DMS53 treated with DMSO at 0.1 percent for 48 hours (cell line): ENCODE measurements around the gene SH3RF3.
A peak's percentile ranks its signal among the peaks of the same experiment; 100 is the strongest.

ENCODE experiments used
- DNase-seq: peaks from one replicate; lab custom pipeline; 2025; ENCODE audit not compliant: unreplicated experiment; lab: John Stamatoyannopoulos, UW

The SH3RF3 gene

GRCh38 chr2:109137616-109138015 lies 8.6 kb downstream of the SH3RF3 start:
- DNase-seq = no peak

- peak; percentile 26 for DNase-seq
Observed at GRCh38 chr2:109138449-109138848, 9.4 kb downstream of the SH3RF3 start.

GRCh38 chr2:109139002-109139401 lies 10.0 kb downstream of the SH3RF3 start:
- no peak for DNase-seq

GRCh38 chr2:109139865-109140396 lies 10.9 kb downstream of the SH3RF3 start:
- DNase-seq = no peak

- DNase-seq = no peak
Observed at GRCh38 chr2:109141006-109141600, 12.1 kb downstream of the SH3RF3 start.

- DNase-seq = no peak
Observed at GRCh38 chr2:109141727-109142283, 12.8 kb downstream of the SH3RF3 start.

GRCh38 chr2:109142416-109143210 lies 13.6 kb downstream of the SH3RF3 start:
- no peak for DNase-seq

GRCh38 chr2:109143214-109144187 lies 14.5 kb downstream of the SH3RF3 start:
- DNase-seq = no peak

- DNase-seq = no peak
Observed at GRCh38 chr2:109144271-109144670, 15.3 kb downstream of the SH3RF3 start.

GRCh38 chr2:109144721-109145120 lies 15.7 kb downstream of the SH3RF3 start:
- DNase-seq = no peak

- DNase-seq = no peak
Observed at GRCh38 chr2:109145286-109145685, 16.3 kb downstream of the SH3RF3 start.

GRCh38 chr2:109147405-109147804 lies 18.4 kb downstream of the SH3RF3 start:
- no peak for DNase-seq

- no peak for DNase-seq
Observed at GRCh38 chr2:109148117-109148746, 19.2 kb downstream of the SH3RF3 start.

GRCh38 chr2:109148991-109149645 lies 20.1 kb downstream of the SH3RF3 start:
- no peak for DNase-seq

GRCh38 chr2:109150559-109150958 lies 21.6 kb downstream of the SH3RF3 start:
- no peak for DNase-seq

GRCh38 chr2:109151519-109151918 lies 22.5 kb downstream of the SH3RF3 start:
- no peak for DNase-seq

GRCh38 chr2:109153005-109153784 lies 24.2 kb downstream of the SH3RF3 start:
- DNase-seq = no peak

GRCh38 chr2:109153807-109154206 lies 24.8 kb downstream of the SH3RF3 start:
- DNase-seq = no peak

- DNase-seq = no peak
Observed at GRCh38 chr2:109154226-109154625, 25.2 kb downstream of the SH3RF3 start.
